ENCODE data around the gene MYO3B. TPM values are rescaled to one million over a fixed set of nuclear protein-coding genes. Genes with fewer than 3 reads are reported as not detected.

Gene MYO3B
- total RNA-seq, 1 experiment from 2014 or later: 0.09 TPM

- Histone ChIP-seq H3K4me3 (ENCODE audit: low read depth, low read length) (no peak overlapping the region), H3K4me1 (no peaks in the 10 kb centered on the region; the same call in none of the 2 replicates), H3K27me3 (replicated peaks; ENCODE audit: control insufficient read depth, insufficient read depth, low read length) (no peaks in the 10 kb centered on the region), H3K36me3 (ENCODE audit: control insufficient read depth, insufficient read depth, low read length) (no peaks in the 10 kb centered on the region), H3K9me3 (no peaks in the 10 kb centered on the region)
- H3K36me3 Mint-ChIP-seq (ENCODE audit: insufficient read depth, unreplicated experiment): no peaks in the 10 kb centered on the region
- no peak for DNase-seq
- ChIA-PET CTCF (no interaction called here), POLR2A (no interaction called here)
- no peaks in the 10 kb centered on the region for H3K27me3 Mint-ChIP-seq (ENCODE audit: insufficient read depth, unreplicated experiment)
- H3K4me3 Mint-ChIP-seq (ENCODE audit: unreplicated experiment): no peak overlapping the region
- TF ChIP-seq CTCF (IDR thresholded peaks at IDR 0.05; ENCODE audit: insufficient read depth in 1 of 2, low read depth in 1 of 2, low read length in 1 of 2, severe bottlenecking in 1 of 2, unreplicated experiment in 1 of 2): no peak
- no TSS peak for BruUV-seq (replicated peaks)
- peaks cover 24% of the 10 kb centered on the region for H3K4me1 Mint-ChIP-seq (ENCODE audit: low read depth, unreplicated experiment)
- H3K9me3 Mint-ChIP-seq (ENCODE audit: unreplicated experiment): no peaks in the 10 kb centered on the region
- H3K27ac Mint-ChIP-seq (ENCODE audit: unreplicated experiment): no peak overlapping the region
- intact Hi-C loops (cut with micrococcal nuclease; ENCODE audit: unreplicated experiment): no loop called here
Observed at GRCh38 chr2:170465241-170465640, 287.3 kb downstream of the MYO3B start.

DNA sequence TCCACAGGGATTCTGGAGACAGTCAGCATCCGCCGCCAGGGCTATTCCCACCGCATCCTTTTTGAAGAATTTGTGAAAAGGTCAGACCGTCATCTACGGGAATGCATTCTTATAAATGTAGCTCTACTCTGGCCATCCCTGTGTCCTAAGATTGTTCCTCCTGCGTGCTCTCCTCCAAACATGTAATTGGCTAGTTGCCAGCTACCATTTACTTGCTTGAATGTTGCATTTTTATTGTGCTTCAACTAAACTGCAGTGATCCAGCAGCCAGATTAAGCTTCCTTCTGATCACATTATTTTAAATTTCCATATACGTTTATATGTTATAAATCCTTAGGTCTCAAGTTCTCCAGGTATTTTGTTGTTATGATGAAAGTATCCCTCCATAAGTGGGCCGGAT, 288.7 kb downstream of the MYO3B start:
- H3K4me1 ChIP-seq: no peaks in the 10 kb centered on the region; the same call in none of the 2 replicates
- Mint-ChIP-seq H3K27ac (ENCODE audit: unreplicated experiment) (no peak overlapping the region), H3K9me3 (ENCODE audit: unreplicated experiment) (no peaks in the 10 kb centered on the region), H3K4me1 (ENCODE audit: low read depth, unreplicated experiment) (peaks cover 26% of the 10 kb centered on the region), H3K36me3 (ENCODE audit: insufficient read depth, unreplicated experiment) (no peaks in the 10 kb centered on the region), H3K4me3 (ENCODE audit: unreplicated experiment) (no peak overlapping the region), H3K27me3 (ENCODE audit: insufficient read depth, unreplicated experiment) (no peaks in the 10 kb centered on the region)
- no TSS peak for BruUV-seq (replicated peaks)
- ChIA-PET POLR2A (no interaction called here), CTCF (no interaction called here)
- no peaks in the 10 kb centered on the region for H3K9me3 ChIP-seq
- no peak for DNase-seq
- H3K36me3 ChIP-seq (ENCODE audit: control insufficient read depth, insufficient read depth, low read length): no peaks in the 10 kb centered on the region
- no peaks in the 10 kb centered on the region for H3K27me3 ChIP-seq (replicated peaks; ENCODE audit: control insufficient read depth, insufficient read depth, low read length)
- intact Hi-C loops (cut with micrococcal nuclease; ENCODE audit: unreplicated experiment): no loop called here
- no peak overlapping the region for H3K4me3 ChIP-seq (ENCODE audit: low read depth, low read length)
- no peak for TF ChIP-seq CTCF (IDR thresholded peaks at IDR 0.05; ENCODE audit: insufficient read depth in 1 of 2, low read depth in 1 of 2, low read length in 1 of 2, severe bottlenecking in 1 of 2, unreplicated experiment in 1 of 2)

- no peak overlapping the region for H3K4me3 Mint-ChIP-seq (ENCODE audit: unreplicated experiment)
- Histone ChIP-seq H3K4me1 (no peaks in the 10 kb centered on the region; the same call in none of the 2 replicates), H3K9me3 (no peaks in the 10 kb centered on the region), H3K36me3 (ENCODE audit: control insufficient read depth, insufficient read depth, low read length) (no peaks in the 10 kb centered on the region), H3K4me3 (ENCODE audit: low read depth, low read length) (no peak overlapping the region), H3K27me3 (replicated peaks; ENCODE audit: control insufficient read depth, insufficient read depth, low read length) (no peaks in the 10 kb centered on the region)
- H3K27me3 Mint-ChIP-seq (ENCODE audit: insufficient read depth, unreplicated experiment): no peaks in the 10 kb centered on the region
- intact Hi-C loops (cut with micrococcal nuclease; ENCODE audit: unreplicated experiment): no loop called here
- no peak overlapping the region for H3K27ac Mint-ChIP-seq (ENCODE audit: unreplicated experiment)
- H3K4me1 Mint-ChIP-seq (ENCODE audit: low read depth, unreplicated experiment): peaks cover 14% of the 10 kb centered on the region
- POLR2A ChIA-PET: no interaction called here
- no peak for DNase-seq
- H3K36me3 Mint-ChIP-seq (ENCODE audit: insufficient read depth, unreplicated experiment): no peaks in the 10 kb centered on the region
- BruUV-seq (replicated peaks): no TSS peak
- no peak for TF ChIP-seq CTCF (IDR thresholded peaks at IDR 0.05; ENCODE audit: insufficient read depth in 1 of 2, low read depth in 1 of 2, low read length in 1 of 2, severe bottlenecking in 1 of 2, unreplicated experiment in 1 of 2)
- CTCF ChIA-PET: no interaction called here
- no peaks in the 10 kb centered on the region for H3K9me3 Mint-ChIP-seq (ENCODE audit: unreplicated experiment)
Observed at GRCh38 chr2:170467568-170468422, 289.8 kb downstream of the MYO3B start.

Measured in Caco-2 (cell line).